Caco-2 (cell line): Measurements from ENCODE around the gene VPS37D. TPM values are rescaled to one million over a fixed set of nuclear protein-coding genes. Genes with fewer than 3 reads are reported as not detected.

Experiments used
- BruUV-seq: library from RNA; stranded (reverse); fragments of 400-500 nt; replicated peaks from 2 replicates; lab custom pipeline; 2021; lab: Mats Ljungman, UMichigan
- CTCF ChIA-PET: fragments of 300-600 bp; sonication (Branson Sonifier 250); formaldehyde crosslinking; loops from one replicate; lab custom pipeline; 2022; ENCODE audit warnings: antibody characterized with exemption; lab: Charles Lee
- POLR2A ChIA-PET: fragments of 300-600 bp; sonication (Branson Sonifier 250); formaldehyde crosslinking; loops from one replicate; lab custom pipeline; 2022; ENCODE audit warnings: antibody characterized with exemption; lab: Charles Lee
- DNase-seq, 2 experiments: peaks; one replicate each; pipeline versions ENCODE4 v3.0.0 to v3.0.0-alpha.2; 2020 to 2022
- H3K27me3 ChIP-seq: replicated peaks from 2 replicates; pipeline ENCODE4 v1.6.0; 2011; ENCODE audit warnings: low read length; ENCODE audit not compliant: control insufficient read depth, insufficient read depth
- H3K36me3 ChIP-seq: 2 replicates; pipeline ENCODE4 v1.5.1; 2011; ENCODE audit warnings: low read length; ENCODE audit not compliant: control insufficient read depth, insufficient read depth
- H3K4me1 ChIP-seq: fragments of 250-450 bp; sonication (Bioruptor Pico); 2 replicates; pipeline ENCODE4 v1.5.1; 2020; ENCODE audit warnings: mild to moderate bottlenecking
- H3K4me3 ChIP-seq: 2 replicates; pipeline ENCODE4 v1.5.1; 2011; ENCODE audit warnings: low read depth, mild to moderate bottlenecking, control low read depth, low read length
- H3K9me3 ChIP-seq: fragments of 250-450 bp; sonication (Bioruptor Pico); 2 replicates; pipeline ENCODE4 v1.5.1; 2020; ENCODE audit warnings: mild to moderate bottlenecking, moderate library complexity
- H3K27ac Mint-ChIP-seq: one replicate; pipeline ENCODE4 v1.8.0; 2022; ENCODE audit warnings: mixed read lengths; ENCODE audit not compliant: unreplicated experiment
- H3K27me3 Mint-ChIP-seq: one replicate; pipeline ENCODE4 v1.8.0; 2022; ENCODE audit warnings: mixed read lengths; ENCODE audit not compliant: insufficient read depth, unreplicated experiment
- H3K36me3 Mint-ChIP-seq: one replicate; pipeline ENCODE4 v1.8.0; 2022; ENCODE audit warnings: mild to moderate bottlenecking, mixed read lengths; ENCODE audit not compliant: insufficient read depth, unreplicated experiment
- H3K4me1 Mint-ChIP-seq: one replicate; pipeline ENCODE4 v1.8.0; 2022; ENCODE audit warnings: low read depth, mixed read lengths; ENCODE audit not compliant: unreplicated experiment
- H3K4me3 Mint-ChIP-seq: one replicate; pipeline ENCODE4 v1.8.0; 2022; ENCODE audit warnings: mild to moderate bottlenecking, moderate library complexity, mixed read lengths; ENCODE audit not compliant: unreplicated experiment
- H3K9me3 Mint-ChIP-seq: one replicate; pipeline ENCODE4 v1.8.0; 2022; ENCODE audit warnings: mixed read lengths; ENCODE audit not compliant: unreplicated experiment
- CTCF ChIP-seq, 2 experiments: fragments of 200-600 bp in 1 of 2; IDR thresholded peaks; 1 replicate in 1 of 2; 2 replicates in 1 of 2; pipeline versions ENCODE4 v1.5.1 to v1.8.0; 2011 to 2022; ENCODE audit warnings: antibody characterized with exemption in 1 of 2, control low read depth in 1 of 2, inconsistent platforms in 1 of 2, low read depth in 1 of 2, low read length in 1 of 2, mild to moderate bottlenecking in 1 of 2, moderate library complexity in 1 of 2; ENCODE audit not compliant: insufficient read depth in 1 of 2, severe bottlenecking in 1 of 2, unreplicated experiment in 1 of 2
- intact Hi-C: fragments of 100-400 bp; cut with micrococcal nuclease; formaldehyde crosslinking; loops from one replicate; pipeline ENCODE4 v1.10.0; 2022; ENCODE audit not compliant: unreplicated experiment
- total RNA-seq: library from RNA; stranded (reverse); gene quantifications from 2 replicates; pipeline ENCODE4 v1.2.3, GENCODE V29; 2022

The VPS37D gene
- total RNA-seq, 1 experiment from 2014 or later: 2.7 TPM

GRCh38 chr7:73682745-73683055, 15.1 kb downstream of the VPS37D start:
- peaks cover 48% of the 10 kb centered on the region for H3K36me3 Mint-ChIP-seq
- CTCF ChIA-PET: no interaction called here
- no peaks in the 10 kb centered on the region for H3K9me3 Mint-ChIP-seq
- peak overlapping the region; percentile 99 for H3K27ac Mint-ChIP-seq
- H3K4me3 Mint-ChIP-seq: peak overlapping the region; percentile 93
- intact Hi-C loops: loop anchor here (2.0 kb wide), 1 partner anchor 32 kb away; no protein-coding TSS in a partner anchor
- Histone ChIP-seq H3K9me3 (no peaks in the 10 kb centered on the region), H3K27me3 (no peaks in the 10 kb centered on the region), H3K36me3 (peaks cover 5% of the 10 kb centered on the region; the same call in 1 of the 2 replicates), H3K4me3 (peak overlapping the region; percentile 86), H3K4me1 (peaks cover 11% of the 10 kb centered on the region; the same call in 1 of the 2 replicates)
- no peaks in the 10 kb centered on the region for H3K27me3 Mint-ChIP-seq
- TF ChIP-seq CTCF (IDR thresholded peaks at IDR 0.05; ENCODE audit: insufficient read depth in 1 of 2, low read depth in 1 of 2, low read length in 1 of 2, severe bottlenecking in 1 of 2, unreplicated experiment in 1 of 2): no peak
- H3K4me1 Mint-ChIP-seq: peaks cover 7% of the 10 kb centered on the region
- POLR2A ChIA-PET: no interaction called here
- BruUV-seq: TSS peak; percentile 40
- DNase-seq: no peak

GRCh38 chr7:73683056-73683787, 15.6 kb downstream of the VPS37D start, which contains the start of the genes BUD23 and DNAJC30:
Gene BUD23 (plus strand): TSS chr7:73683597. CDS start chr7:73683626, 29 bp downstream.
Gene DNAJC30 (minus strand): TSS chr7:73683453. CDS start chr7:73683423, 30 bp downstream.
- peak within 1 kb of the TSS; percentile 93 for H3K4me3 Mint-ChIP-seq
- TF ChIP-seq CTCF (IDR thresholded peaks at IDR 0.05; ENCODE audit: insufficient read depth in 1 of 2, low read depth in 1 of 2, low read length in 1 of 2, severe bottlenecking in 1 of 2, unreplicated experiment in 1 of 2): no peak
- H3K4me1 Mint-ChIP-seq: peaks cover 7% of the 10 kb centered on the region
- no peaks in the 10 kb centered on the region for H3K27me3 Mint-ChIP-seq
- Histone ChIP-seq H3K4me3 (peak within 1 kb of the TSS; percentile 86), H3K27me3 (no peaks in the 10 kb centered on the region), H3K4me1 (peaks cover 11% of the 10 kb centered on the region; the same call in 1 of the 2 replicates), H3K9me3 (no peaks in the 10 kb centered on the region), H3K36me3 (peaks cover 3% of the 10 kb centered on the region; the same call in 1 of the 2 replicates)
- CTCF ChIA-PET: no interaction called here
- peak within 1 kb of the TSS; percentile 99 for H3K27ac Mint-ChIP-seq
- BruUV-seq: no TSS peak
- intact Hi-C loops: loop anchor here (2.0 kb wide), 1 partner anchor 32 kb away; no protein-coding TSS in a partner anchor
- peaks cover 50% of the 10 kb centered on the region for H3K36me3 Mint-ChIP-seq
- no peaks in the 10 kb centered on the region for H3K9me3 Mint-ChIP-seq
- POLR2A ChIA-PET: no interaction called here
- DNase-seq: peak; percentile 95 to 99

- BruUV-seq: TSS peak; percentile 79
- CTCF ChIA-PET: interaction anchor here (0.6 kb wide), 3 partner anchors 9 to 72 kb away, joined by 3 to 5 read pairs (median 4); no protein-coding TSS in a partner anchor
- Histone ChIP-seq H3K36me3 (peaks cover 3% of the 10 kb centered on the region; the same call in 1 of the 2 replicates), H3K4me3 (peak overlapping the region; percentile 78), H3K9me3 (no peaks in the 10 kb centered on the region), H3K4me1 (peaks cover 11% of the 10 kb centered on the region; the same call in 1 of the 2 replicates), H3K27me3 (no peaks in the 10 kb centered on the region)
- peaks cover 7% of the 10 kb centered on the region for H3K4me1 Mint-ChIP-seq
- H3K27me3 Mint-ChIP-seq: no peaks in the 10 kb centered on the region
- peak overlapping the region; percentile 99 for H3K27ac Mint-ChIP-seq
- peak overlapping the region; percentile 93 for H3K4me3 Mint-ChIP-seq
- intact Hi-C loops: loop anchor here (2.0 kb wide), 1 partner anchor 31 kb away; no protein-coding TSS in a partner anchor
- no peaks in the 10 kb centered on the region for H3K9me3 Mint-ChIP-seq
- no peak for TF ChIP-seq CTCF (IDR thresholded peaks at IDR 0.05; ENCODE audit: insufficient read depth in 1 of 2, low read depth in 1 of 2, low read length in 1 of 2, severe bottlenecking in 1 of 2, unreplicated experiment in 1 of 2)
- no peak for DNase-seq
- POLR2A ChIA-PET: interaction anchor here (0.6 to 0.7 kb wide), 2 partner anchors 8 to 164 kb away, joined by 3 to 5 read pairs; no protein-coding TSS in a partner anchor
- peaks cover 52% of the 10 kb centered on the region for H3K36me3 Mint-ChIP-seq
Observed at GRCh38 chr7:73683788-73684693, 16.4 kb downstream of the VPS37D start.
